ENCODE measurements around the gene FAM174C.

Gene FAM174C

DNA sequence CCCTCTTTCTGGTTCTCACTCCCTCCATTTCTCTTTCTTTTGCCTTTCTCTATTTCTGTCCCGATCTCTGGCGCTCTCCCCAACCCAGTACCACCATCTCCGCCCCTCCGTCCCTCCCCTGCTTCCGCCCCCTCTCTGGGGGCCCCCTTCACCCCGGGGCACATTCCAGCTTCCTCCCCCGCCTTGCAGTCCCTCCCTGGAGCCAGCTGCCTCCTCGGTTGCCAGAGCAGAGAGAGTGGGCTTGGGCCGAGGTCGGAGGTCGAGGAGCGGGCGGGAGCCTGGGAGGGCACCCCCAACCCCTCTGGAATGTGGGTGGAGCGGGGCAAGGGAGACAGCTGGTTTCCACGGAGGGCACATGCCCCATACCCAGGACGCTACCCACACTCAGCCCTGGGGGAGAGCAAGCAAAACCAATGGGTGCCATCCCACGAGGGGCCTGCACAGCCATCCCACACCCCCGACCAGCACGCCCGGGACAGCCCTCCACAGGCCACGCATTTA is 12.7 kb upstream of the FAM174C start:
- no peak for DNase-seq

- DNase-seq, result no peak
Measured at GRCh38 chr19:1263188-1263587, 12.1 kb upstream of the FAM174C start.

GRCh38 chr19:1264801-1265614 is 10.3 kb upstream of the FAM174C start:
- DNase-seq, result no peak

- DNase-seq, result peak; percentile 80
Measured at GRCh38 chr19:1265615-1266128, 9.7 kb upstream of the FAM174C start.

GRCh38 chr19:1266129-1266915 is 9.0 kb upstream of the FAM174C start:
- peak; percentile 95 for DNase-seq

DNA sequence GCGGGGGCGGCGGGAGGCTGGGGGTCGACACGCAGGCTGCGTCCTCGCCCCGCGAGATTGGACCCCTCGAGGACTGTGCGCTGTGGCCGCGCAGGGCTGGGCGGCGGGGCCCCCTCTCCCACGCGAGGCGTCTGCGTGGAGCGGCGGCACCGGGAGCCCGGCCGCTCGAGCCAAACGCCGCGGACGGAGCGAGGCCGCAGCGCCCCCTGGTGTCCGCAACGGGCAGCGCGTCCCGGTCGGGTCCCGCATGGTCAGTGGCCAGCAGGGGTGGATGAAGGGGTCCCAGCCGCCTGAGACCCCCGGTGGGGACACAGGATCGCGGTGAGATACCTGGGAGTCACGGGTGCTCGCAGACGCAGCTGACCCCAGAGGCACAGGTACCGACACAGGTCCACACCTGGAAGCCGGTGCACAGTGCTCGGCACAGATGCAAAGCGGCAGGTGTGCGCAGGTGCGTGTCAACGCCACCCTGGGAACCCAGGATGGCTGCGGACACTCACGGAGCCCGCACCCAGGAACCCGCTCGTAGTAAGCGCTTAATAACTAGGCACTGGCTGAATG is 8.3 kb upstream of the FAM174C start:
- peak; percentile 93 for DNase-seq

DNA sequence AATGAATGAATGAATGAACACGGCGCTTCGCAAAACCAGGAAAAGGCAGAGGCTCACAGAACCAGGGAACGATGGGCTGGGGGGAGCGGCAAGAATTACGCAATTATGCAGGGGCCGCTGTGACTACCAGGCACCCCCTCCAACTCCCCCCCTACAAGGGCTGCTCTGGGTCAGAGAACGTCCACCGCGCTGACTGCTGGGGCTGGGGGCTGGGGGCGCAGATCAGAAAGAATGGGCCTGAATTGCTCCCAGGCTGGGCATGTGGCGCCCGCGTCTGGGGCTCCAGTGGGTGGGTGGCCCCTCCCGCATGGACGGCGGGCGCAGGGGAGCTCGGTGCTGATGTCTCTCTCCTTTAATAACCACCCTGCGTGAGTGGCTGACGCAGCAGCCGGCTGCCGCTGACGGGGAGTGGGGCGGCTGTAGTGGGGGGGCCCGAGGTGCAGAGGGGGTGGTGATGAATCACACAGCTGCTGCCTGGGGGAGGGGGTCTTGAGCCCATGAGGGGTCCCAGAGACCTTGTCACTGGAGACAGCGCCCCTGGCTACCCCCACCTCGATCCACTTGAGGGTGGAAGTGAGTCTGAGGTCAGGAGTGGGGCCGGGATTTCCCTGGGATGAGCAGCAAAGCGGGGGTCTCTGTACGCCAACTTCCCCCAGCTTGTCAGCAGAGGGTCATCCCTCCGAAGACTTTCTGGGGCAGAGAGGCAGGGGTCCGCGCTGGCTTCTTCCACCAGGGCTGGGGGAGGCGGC is 7.7 kb upstream of the FAM174C start:
- no peak for DNase-seq

DNA sequence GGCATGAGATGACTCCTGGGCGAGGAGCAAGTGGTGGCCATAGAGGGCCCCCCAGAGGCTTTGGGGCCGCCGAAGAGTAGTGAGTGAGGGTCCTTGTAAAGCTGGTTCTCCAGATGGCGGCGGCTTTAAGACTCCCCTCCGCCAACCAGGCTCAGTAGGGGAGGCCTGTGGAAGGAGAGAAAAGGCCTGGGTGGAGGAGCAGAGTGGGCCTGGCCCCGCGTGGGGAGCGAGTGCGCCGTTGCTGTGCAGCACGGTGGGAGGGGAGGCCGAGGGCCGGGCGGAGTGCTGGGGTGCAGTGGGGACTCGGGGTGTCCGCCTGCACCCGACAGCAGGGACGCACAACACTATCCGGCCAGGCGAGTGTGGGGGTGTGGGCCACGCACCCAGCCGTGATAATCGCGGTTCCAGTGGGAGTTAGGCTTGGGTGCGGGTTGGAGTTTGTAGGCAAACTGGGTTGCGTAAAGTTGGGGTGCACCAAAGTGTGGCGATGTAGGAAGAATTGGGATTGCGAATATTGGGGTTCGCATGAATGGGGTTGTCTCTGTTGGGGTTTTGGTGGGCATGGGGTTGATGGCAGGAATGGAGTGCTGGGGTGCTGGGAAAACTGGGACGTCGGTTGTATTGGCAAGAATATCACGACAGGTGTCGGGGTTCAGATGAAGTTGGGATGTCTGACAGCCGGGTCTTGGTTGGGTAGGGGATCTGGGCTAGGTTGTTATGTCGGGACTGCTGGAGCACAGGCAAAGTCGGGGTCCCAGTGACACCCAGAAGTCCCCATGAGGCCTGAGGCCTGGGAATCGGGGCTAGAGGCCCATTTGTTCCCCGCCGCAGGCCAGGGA is 6.9 kb upstream of the FAM174C start:
- no peak for DNase-seq

DNA sequence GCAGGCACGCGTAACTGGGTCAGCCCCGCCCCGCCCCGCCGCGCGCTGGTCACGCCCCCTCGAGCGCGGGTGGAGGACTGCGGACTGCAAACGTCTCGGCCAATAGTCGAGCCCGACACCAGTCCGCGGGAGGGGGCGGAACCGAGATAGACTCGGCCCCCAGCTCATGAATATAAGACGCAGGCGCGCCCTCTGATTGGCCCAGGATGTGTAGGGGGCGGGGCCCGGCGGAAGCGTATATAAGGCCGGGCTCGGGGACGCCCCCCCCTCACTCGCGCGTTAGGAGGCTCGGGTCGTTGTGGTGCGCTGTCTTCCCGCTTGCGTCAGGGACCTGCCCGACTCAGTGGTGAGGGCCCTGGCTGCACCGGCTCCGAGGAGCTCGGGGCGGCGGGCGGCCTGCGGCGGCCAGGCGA is 6.3 kb upstream of the FAM174C start, which contains the start of gene CIRBP:
Gene CIRBP, plus strand, starts transcription at position 268 of the 413 bp plus-strand sequence. CDS start 1,602 bp downstream, outside the sequence.
- peak; percentile 100 for DNase-seq

DNA sequence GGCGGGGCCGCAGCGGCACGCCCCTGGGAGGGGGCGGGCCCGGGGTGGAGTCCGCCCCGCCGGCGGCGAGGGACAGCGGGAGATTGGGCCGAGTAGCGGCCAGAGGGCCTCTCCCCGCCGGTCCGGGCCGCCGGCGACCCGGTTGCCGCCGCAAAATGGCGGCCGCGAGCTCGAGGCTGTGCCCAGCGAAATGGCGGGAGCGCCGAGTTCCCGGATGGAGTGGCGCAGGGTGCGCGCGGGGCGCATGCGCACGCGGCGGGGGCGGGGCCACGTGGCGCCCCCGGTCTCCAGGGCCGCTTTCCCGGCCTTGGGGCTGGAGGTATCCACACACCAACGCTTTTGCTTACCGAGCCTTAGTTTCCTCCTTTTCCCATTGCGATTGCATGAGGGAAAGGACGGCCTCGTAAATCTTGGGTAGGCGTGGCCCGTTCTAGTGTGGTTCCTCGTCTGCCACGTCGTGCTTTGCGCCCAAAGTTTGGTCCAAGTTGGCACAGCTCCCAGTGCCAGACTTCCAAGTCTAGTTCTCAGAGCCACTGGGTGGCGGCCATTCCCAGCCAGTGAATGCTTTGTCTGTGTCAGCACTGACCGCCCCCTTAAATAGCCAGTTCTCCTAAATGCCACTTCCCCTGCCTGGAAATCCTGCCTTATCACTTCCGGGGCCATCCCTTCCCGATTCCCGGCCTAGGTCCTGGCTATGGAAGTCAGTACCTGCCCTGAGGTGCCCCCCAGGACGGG is 5.7 kb upstream of the FAM174C start:
- peak; percentile 95 for DNase-seq

GRCh38 chr19:1270213-1270853 is 5.0 kb upstream of the FAM174C start:
- DNase-seq, result no peak

DNA sequence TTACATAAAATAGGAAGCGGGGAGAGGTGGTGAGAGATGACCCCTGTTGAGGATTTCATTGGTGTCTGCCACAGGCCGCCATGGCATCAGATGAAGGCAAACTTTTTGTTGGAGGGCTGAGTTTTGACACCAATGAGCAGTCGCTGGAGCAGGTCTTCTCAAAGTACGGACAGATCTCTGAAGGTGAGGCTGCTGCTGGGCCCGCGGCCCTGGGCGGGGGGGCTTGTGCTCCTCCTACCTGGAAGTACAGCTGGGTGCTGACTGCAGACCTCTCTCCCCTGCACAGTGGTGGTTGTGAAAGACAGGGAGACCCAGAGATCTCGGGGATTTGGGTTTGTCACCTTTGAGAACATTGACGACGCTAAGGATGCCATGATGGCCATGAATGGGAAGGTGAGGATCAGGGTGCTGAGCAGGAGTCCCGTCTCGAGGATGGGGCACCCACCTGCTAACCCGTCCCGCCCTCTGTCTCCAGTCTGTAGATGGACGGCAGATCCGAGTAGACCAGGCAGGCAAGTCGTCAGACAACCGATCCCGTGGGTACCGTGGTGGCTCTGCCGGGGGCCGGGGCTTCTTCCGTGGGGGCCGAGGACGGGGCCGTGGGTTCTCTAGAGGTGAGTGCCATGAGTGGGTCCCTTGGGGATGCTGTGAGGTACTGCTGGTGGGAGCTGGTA is 4.3 kb upstream of the FAM174C start:
- peak; percentile 68 for DNase-seq

GRCh38 chr19:1271528-1272422 is 3.6 kb upstream of the FAM174C start:
- no peak for DNase-seq

DNA sequence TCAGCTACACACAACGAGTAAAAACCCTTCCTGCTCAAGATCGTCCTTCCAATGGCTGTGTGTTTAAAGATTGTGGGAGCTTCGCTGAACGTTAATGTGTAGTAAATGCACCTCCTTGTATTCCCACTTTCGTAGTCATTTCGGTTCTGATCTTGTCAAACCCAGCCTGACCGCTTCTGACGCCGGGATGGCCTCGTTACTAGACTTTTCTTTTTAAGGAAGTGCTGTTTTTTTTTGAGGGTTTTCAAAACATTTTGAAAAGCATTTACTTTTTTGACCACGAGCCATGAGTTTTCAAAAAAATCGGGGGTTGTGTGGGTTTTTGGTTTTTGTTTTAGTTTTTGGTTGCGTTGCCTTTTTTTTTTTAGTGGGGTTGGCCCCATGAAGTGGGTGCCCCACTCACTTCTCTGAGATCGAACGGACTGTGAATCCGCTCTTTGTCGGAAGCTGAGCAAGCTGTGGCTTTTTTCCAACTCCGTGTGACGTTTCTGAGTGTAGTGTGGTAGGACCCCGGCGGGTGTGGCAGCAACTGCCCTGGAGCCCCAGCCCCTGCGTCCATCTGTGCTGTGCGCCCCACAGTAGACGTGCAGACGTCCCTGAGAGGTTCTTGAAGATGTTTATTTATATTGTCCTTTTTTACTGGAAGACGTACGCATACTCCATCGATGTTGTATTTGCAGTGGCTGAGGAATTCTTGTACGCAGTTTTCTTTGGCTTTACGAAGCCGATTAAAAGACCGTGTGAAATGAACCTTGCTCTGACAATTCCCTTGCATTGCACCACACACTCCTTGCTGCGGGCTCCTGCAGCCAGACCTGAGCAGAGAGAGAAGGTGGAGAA is 2.7 kb upstream of the FAM174C start:
- no peak for DNase-seq

- DNase-seq, result no peak
Measured at GRCh38 chr19:1273263-1274041, 1.9 kb upstream of the FAM174C start.

DNA sequence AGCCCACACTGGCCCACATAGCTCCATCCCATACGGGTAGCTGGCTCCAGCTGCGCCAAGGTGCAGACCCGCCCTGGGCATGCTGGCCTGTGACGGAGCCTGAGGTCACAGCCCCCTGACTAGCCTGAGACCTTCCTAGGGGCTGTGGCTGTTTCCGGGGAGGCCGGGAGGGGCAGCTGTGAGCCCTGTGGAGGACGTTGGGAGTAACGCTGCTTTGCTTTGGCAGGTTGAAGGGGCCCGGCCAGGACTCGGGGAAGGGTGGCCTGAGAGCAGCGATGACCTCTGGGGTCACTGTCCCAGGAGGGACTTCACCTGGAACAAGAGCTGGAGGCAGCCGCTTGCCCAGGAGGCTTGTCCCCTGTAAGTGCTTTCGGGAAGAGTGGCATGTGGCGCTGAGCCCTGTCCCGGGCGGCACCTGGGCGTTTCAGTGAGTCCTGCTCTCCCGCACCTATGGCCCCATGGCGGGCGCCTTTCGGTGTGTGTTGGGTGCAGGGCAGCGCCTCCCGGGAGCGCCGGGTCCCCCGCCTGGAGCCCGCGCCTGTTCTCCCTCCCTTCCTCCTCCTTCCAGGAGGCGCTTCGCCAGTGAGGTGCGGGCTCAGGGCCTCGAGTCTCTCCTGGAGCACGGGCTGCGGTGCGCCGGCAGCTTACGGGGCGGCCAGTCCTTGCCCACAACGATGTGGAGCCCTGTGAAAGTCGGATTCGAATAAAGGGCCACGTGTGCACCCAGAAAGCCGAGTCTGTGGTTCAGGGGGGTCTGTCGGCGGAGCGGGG is 1.1 kb upstream of the FAM174C start:
- DNase-seq, result peak; percentile 66
